HepG2 (cell line): ENCODE data around the gene CD46. TPM values are rescaled to one million over a fixed set of nuclear protein-coding genes. Genes with fewer than 3 reads are reported as not detected.

Source experiments
- CREB1 ChIP-seq, 2 experiments: fragments of 450-650 bp in 1 of 2; IDR thresholded peaks; 2 replicates each; pipeline ENCODE4 v1.6.1; 2016 to 2017; ENCODE audit warnings: control low read depth in 1 of 2, mild to moderate bottlenecking in 1 of 2, missing compliant biosample characterization in 1 of 2, missing genetic modification characterization in 1 of 2
- EED ChIP-seq: sonication (generic); formaldehyde crosslinking; IDR thresholded peaks from 2 replicates; pipeline ENCODE4 v1.5.0; 2020; ENCODE audit warnings: mild to moderate bottlenecking, missing genetic modification reagents
- ELF4 ChIP-seq: sonication (generic); formaldehyde crosslinking; IDR thresholded peaks from 2 replicates; pipeline ENCODE4 v1.5.0; 2020; ENCODE audit warnings: missing genetic modification reagents, mild to moderate bottlenecking, moderate library complexity, borderline replicate concordance
- ERF ChIP-seq: IDR thresholded peaks from 2 replicates; pipeline ENCODE4 v1.6.1; 2018; ENCODE audit warnings: missing biosample characterization, missing genetic modification reagents
- PHB2 ChIP-seq: fragments of 450-650 bp; IDR thresholded peaks from 2 replicates; pipeline ENCODE4 v1.6.1; 2018; ENCODE audit not compliant: partially characterized antibody
- RFX5 ChIP-seq: IDR thresholded peaks from 2 replicates; pipeline ENCODE4 v1.6.1; 2011; ENCODE audit warnings: low read depth, low read length, improper control_type of control experiment
- ZNF564 ChIP-seq: sonication (generic); formaldehyde crosslinking; IDR thresholded peaks from 2 replicates; pipeline ENCODE4 v1.8.1; 2023; ENCODE audit warnings: mild to moderate bottlenecking, missing genetic modification reagents
- ZNF703 ChIP-seq: sonication (generic); formaldehyde crosslinking; IDR thresholded peaks from 2 replicates; pipeline ENCODE4 v1.5.1; 2020; ENCODE audit warnings: missing genetic modification reagents, mild to moderate bottlenecking, moderate library complexity, borderline replicate concordance
- ZNF782 ChIP-seq: sonication (generic); formaldehyde crosslinking; IDR thresholded peaks from 2 replicates; pipeline ENCODE4 v1.4.0; 2020; ENCODE audit warnings: missing genetic modification reagents, mild to moderate bottlenecking, borderline replicate concordance
- polyA plus RNA-seq, 8 experiments: library from polyadenylated mRNA; depleted of rRNA in 3 of 8; stranded (reverse) in 7 of 8; unstranded in 1 of 8; fragments of >200 nt; fragmentation: Illumina TruSeq in 4 of 8; extraction: Trizol in 4 of 8; gene quantifications; 2 replicates each; pipeline versions ENCODE4 v1.2.1 to v1.2.3, GENCODE V29; 2011 to 2016; ENCODE audit warnings: low read depth in 4 of 8, missing spikeins in 1 of 8, mixed read lengths in 1 of 8; ENCODE audit not compliant: insufficient read depth in 1 of 8
- total RNA-seq, 5 experiments: library from RNA; depleted of rRNA; stranded (reverse); fragments of >200 nt; fragmentation: Illumina TruSeq; extraction: Trizol; gene quantifications; 2 replicates each; pipeline ENCODE4 v1.2.3, GENCODE V29; 2016; ENCODE audit warnings: low read depth in 1 of 5
- TF ChIP-seq, protein P1 (sequence below): sonication (generic); formaldehyde crosslinking; conservative IDR thresholded peaks from 2 replicates; pipeline ENCODE4 v1.4.0; 2020; ENCODE audit warnings: missing genetic modification reagents
- TF ChIP-seq, protein P2 (sequence below), 2 experiments: fragments of 450-650 bp in 1 of 2; sonication (generic) in 1 of 2; formaldehyde crosslinking; IDR thresholded peaks; 2 replicates each; pipeline versions ENCODE4 v1.5.0 to v1.8.0; 2020 to 2022; ENCODE audit warnings: mild to moderate bottlenecking in 1 of 2, missing genetic modification reagents in 1 of 2
- TF ChIP-seq, protein P3 (sequence below): sonication (generic); formaldehyde crosslinking; IDR thresholded peaks from 2 replicates; pipeline ENCODE4 v1.8.0; 2022; ENCODE audit warnings: missing genetic modification reagents, mild to moderate bottlenecking, borderline replicate concordance
- TF ChIP-seq, protein P4 (sequence below): IDR thresholded peaks from 2 replicates; pipeline ENCODE4 v1.6.1; 2018; ENCODE audit warnings: missing genetic modification reagents
- TF ChIP-seq, protein P5 (sequence below): sonication (generic); formaldehyde crosslinking; IDR thresholded peaks from 2 replicates; pipeline ENCODE4 v1.4.0; 2020; ENCODE audit warnings: mild to moderate bottlenecking, missing genetic modification reagents
- TF ChIP-seq, protein P6 (sequence below): sonication (generic); formaldehyde crosslinking; IDR thresholded peaks from 2 replicates; pipeline ENCODE4 v1.5.0; 2020; ENCODE audit warnings: mild to moderate bottlenecking, missing genetic modification reagents
- TF ChIP-seq, protein P7 (sequence below): IDR thresholded peaks from 2 replicates; pipeline ENCODE4 v1.6.1; 2016; ENCODE audit warnings: missing compliant biosample characterization, missing genetic modification reagents, borderline replicate concordance

The CD46 gene
- total and polyA plus RNA-seq, 2 of the 13 experiments (the other 11 are each of a cell fraction or from before 2014, with no cell fraction given) = 130 to 277 TPM

DNA sequence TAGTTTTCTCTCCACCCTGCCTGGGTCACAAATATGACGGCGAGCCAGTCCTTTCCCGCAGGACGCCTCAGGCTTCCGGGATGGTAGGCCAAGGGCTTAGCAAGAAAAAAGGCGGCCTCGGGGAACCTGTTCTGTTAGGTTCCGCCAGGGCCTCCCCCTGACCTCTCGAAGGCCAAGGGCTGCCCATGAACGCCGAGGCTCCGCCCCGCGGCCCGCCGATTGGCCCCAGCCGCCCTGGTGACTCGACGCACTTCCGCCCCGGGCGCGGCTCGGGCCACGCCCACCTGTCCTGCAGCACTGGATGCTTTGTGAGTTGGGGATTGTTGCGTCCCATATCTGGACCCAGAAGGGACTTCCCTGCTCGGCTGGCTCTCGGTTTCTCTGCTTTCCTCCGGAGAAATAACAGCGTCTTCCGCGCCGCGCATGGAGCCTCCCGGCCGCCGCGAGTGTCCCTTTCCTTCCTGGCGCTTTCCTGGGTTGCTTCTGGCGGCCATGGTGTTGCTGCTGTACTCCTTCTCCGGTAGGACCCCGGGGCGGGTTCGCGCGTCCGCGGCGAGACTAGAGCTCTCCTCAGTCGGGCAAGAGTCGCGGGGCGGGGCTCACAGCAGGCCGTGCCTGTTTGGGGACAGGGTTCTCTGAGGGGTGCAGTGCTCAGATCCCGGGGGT is at the start of gene CD46 (continued):
- TF ChIP-seq, protein P1, sequence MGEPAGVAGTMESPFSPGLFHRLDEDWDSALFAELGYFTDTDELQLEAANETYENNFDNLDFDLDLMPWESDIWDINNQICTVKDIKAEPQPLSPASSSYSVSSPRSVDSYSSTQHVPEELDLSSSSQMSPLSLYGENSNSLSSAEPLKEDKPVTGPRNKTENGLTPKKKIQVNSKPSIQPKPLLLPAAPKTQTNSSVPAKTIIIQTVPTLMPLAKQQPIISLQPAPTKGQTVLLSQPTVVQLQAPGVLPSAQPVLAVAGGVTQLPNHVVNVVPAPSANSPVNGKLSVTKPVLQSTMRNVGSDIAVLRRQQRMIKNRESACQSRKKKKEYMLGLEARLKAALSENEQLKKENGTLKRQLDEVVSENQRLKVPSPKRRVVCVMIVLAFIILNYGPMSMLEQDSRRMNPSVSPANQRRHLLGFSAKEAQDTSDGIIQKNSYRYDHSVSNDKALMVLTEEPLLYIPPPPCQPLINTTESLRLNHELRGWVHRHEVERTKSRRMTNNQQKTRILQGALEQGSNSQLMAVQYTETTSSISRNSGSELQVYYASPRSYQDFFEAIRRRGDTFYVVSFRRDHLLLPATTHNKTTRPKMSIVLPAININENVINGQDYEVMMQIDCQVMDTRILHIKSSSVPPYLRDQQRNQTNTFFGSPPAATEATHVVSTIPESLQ (CRISPR knock-in tag) = no peak
- TF ChIP-seq, protein P2, sequence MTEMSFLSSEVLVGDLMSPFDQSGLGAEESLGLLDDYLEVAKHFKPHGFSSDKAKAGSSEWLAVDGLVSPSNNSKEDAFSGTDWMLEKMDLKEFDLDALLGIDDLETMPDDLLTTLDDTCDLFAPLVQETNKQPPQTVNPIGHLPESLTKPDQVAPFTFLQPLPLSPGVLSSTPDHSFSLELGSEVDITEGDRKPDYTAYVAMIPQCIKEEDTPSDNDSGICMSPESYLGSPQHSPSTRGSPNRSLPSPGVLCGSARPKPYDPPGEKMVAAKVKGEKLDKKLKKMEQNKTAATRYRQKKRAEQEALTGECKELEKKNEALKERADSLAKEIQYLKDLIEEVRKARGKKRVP (CRISPR knock-in tag; IDR thresholded peaks at IDR 0.05) = 0 out of 4 replicates have a peak, but pooled peaks of 1 of the 2 experiments have one; percentile 27
- TF ChIP-seq ELF4 (CRISPR knock-in tag) = peak; percentile 91; the same call in 1 of the 2 replicates
- peak; percentile 72 for TF ChIP-seq CREB1 (IDR thresholded peaks at IDR 0.05)
- TF ChIP-seq CREB1 (CRISPR knock-in tag; IDR thresholded peaks at IDR 0.05) = 0 out of 2 replicates have a peak, but pooled peaks have one; percentile 12
- TF ChIP-seq, protein P3, sequence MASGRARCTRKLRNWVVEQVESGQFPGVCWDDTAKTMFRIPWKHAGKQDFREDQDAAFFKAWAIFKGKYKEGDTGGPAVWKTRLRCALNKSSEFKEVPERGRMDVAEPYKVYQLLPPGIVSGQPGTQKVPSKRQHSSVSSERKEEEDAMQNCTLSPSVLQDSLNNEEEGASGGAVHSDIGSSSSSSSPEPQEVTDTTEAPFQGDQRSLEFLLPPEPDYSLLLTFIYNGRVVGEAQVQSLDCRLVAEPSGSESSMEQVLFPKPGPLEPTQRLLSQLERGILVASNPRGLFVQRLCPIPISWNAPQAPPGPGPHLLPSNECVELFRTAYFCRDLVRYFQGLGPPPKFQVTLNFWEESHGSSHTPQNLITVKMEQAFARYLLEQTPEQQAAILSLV = no peak
- peak; percentile 75; the same call in 1 of the 2 replicates for TF ChIP-seq ERF (CRISPR knock-in tag)
- TF ChIP-seq ZNF782 (CRISPR knock-in tag) = no peak
- TF ChIP-seq, protein P4, sequence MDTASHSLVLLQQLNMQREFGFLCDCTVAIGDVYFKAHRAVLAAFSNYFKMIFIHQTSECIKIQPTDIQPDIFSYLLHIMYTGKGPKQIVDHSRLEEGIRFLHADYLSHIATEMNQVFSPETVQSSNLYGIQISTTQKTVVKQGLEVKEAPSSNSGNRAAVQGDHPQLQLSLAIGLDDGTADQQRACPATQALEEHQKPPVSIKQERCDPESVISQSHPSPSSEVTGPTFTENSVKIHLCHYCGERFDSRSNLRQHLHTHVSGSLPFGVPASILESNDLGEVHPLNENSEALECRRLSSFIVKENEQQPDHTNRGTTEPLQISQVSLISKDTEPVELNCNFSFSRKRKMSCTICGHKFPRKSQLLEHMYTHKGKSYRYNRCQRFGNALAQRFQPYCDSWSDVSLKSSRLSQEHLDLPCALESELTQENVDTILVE (CRISPR knock-in tag) = 0 out of 2 replicates have a peak, but pooled peaks have one; percentile 41
- TF ChIP-seq, protein P5, sequence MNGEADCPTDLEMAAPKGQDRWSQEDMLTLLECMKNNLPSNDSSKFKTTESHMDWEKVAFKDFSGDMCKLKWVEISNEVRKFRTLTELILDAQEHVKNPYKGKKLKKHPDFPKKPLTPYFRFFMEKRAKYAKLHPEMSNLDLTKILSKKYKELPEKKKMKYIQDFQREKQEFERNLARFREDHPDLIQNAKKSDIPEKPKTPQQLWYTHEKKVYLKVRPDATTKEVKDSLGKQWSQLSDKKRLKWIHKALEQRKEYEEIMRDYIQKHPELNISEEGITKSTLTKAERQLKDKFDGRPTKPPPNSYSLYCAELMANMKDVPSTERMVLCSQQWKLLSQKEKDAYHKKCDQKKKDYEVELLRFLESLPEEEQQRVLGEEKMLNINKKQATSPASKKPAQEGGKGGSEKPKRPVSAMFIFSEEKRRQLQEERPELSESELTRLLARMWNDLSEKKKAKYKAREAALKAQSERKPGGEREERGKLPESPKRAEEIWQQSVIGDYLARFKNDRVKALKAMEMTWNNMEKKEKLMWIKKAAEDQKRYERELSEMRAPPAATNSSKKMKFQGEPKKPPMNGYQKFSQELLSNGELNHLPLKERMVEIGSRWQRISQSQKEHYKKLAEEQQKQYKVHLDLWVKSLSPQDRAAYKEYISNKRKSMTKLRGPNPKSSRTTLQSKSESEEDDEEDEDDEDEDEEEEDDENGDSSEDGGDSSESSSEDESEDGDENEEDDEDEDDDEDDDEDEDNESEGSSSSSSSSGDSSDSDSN (CRISPR knock-in tag) = peak; percentile 59; the same call in 1 of the 2 replicates
- TF ChIP-seq PHB2 = no peak
- TF ChIP-seq ZNF564 = peak; percentile 73; the same call in 1 of the 2 replicates
- 0 out of 2 replicates have a peak, but pooled peaks have one; percentile 53 for TF ChIP-seq RFX5
- TF ChIP-seq EED (CRISPR knock-in tag) = peak; percentile 19; the same call in 1 of the 2 replicates
- TF ChIP-seq, protein P6, sequence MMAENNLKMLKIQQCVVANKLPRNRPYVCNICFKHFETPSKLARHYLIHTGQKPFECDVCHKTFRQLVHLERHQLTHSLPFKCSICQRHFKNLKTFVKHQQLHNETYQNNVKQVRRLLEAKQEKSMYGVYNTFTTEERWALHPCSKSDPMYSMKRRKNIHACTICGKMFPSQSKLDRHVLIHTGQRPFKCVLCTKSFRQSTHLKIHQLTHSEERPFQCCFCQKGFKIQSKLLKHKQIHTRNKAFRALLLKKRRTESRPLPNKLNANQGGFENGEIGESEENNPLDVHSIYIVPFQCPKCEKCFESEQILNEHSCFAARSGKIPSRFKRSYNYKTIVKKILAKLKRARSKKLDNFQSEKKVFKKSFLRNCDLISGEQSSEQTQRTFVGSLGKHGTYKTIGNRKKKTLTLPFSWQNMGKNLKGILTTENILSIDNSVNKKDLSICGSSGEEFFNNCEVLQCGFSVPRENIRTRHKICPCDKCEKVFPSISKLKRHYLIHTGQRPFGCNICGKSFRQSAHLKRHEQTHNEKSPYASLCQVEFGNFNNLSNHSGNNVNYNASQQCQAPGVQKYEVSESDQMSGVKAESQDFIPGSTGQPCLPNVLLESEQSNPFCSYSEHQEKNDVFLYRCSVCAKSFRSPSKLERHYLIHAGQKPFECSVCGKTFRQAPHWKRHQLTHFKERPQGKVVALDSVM = peak; percentile 82
- TF ChIP-seq, protein P7, sequence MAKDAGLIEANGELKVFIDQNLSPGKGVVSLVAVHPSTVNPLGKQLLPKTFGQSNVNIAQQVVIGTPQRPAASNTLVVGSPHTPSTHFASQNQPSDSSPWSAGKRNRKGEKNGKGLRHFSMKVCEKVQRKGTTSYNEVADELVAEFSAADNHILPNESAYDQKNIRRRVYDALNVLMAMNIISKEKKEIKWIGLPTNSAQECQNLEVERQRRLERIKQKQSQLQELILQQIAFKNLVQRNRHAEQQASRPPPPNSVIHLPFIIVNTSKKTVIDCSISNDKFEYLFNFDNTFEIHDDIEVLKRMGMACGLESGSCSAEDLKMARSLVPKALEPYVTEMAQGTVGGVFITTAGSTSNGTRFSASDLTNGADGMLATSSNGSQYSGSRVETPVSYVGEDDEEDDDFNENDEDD = peak; percentile 78; the same call in 1 of the 2 replicates
- TF ChIP-seq ZNF703 (CRISPR knock-in tag) = 0 out of 2 replicates have a peak, but pooled peaks have one; percentile 1
